Keratinocyte (primary cell): ENCODE measurements around the gene ZHX3. TPM values are rescaled to one million over a fixed set of nuclear protein-coding genes. Genes with fewer than 3 reads are reported as not detected.

Experiments
- DNase-seq: peaks from one replicate; pipeline ENCODE4 v3.0.0-alpha.2; 2011; ENCODE audit warnings: low read depth, missing footprints, low spot score
- FAIRE-seq: peaks from 2 replicates; lab custom pipeline; 2011; peaks lifted over from hg19 to GRCh38; lab: Jason Lieb, UNC
- H2AFZ ChIP-seq: 2 replicates; pipeline ENCODE4 v1.6.0; 2012; ENCODE audit warnings: low read length, control low read depth, inconsistent platforms; ENCODE audit not compliant: control insufficient read depth
- H3K27ac ChIP-seq: 2 replicates; pipeline ENCODE4 v1.5.1; 2011; ENCODE audit warnings: low read length; ENCODE audit not compliant: control insufficient read depth, insufficient read depth
- H3K27me3 ChIP-seq: 3 replicates; pipeline ENCODE4 v1.6.0; 2011; ENCODE audit warnings: low read length; ENCODE audit not compliant: control insufficient read depth, insufficient read depth; ENCODE audit errors: extremely low read depth
- H3K36me3 ChIP-seq, 2 experiments: 2 replicates in 1 of 2; 3 replicates in 1 of 2; pipeline ENCODE4 v1.5.1; 2011; ENCODE audit warnings: low read length in 2 of 2, mild to moderate bottlenecking in 1 of 2; ENCODE audit not compliant: control insufficient read depth in 2 of 2, insufficient read depth in 2 of 2; ENCODE audit errors: extremely low read depth in 1 of 2
- H3K4me1 ChIP-seq: 3 replicates; pipeline ENCODE4 v1.5.1; 2011; ENCODE audit warnings: low read length; ENCODE audit not compliant: control insufficient read depth, insufficient read depth; ENCODE audit errors: extremely low read depth
- H3K4me2 ChIP-seq: 3 replicates; pipeline ENCODE4 v1.6.0; 2011; ENCODE audit warnings: low read depth, low read length; ENCODE audit not compliant: control insufficient read depth, insufficient read depth; ENCODE audit errors: extremely low read depth
- H3K4me3 ChIP-seq, 3 experiments: fragments of 200-600 bp in 1 of 3; sonication (generic) in 1 of 3; 2 replicates in 2 of 3; 3 replicates in 1 of 3; pipeline ENCODE4 v1.5.1; 2011 to 2016; ENCODE audit warnings: low read length in 3 of 3, mild to moderate bottlenecking in 3 of 3, control low read depth in 2 of 3, inconsistent platforms in 1 of 3, low read depth in 1 of 3, mixed read lengths in 1 of 3, mixed run types in 1 of 3, moderate library complexity in 1 of 3; ENCODE audit not compliant: control insufficient read depth in 2 of 3, insufficient read depth in 2 of 3; ENCODE audit errors: extremely low read depth in 1 of 3
- H3K79me2 ChIP-seq: 2 replicates; pipeline ENCODE4 v1.6.0; 2012; ENCODE audit warnings: low read length; ENCODE audit not compliant: control insufficient read depth, insufficient read depth
- H3K9ac ChIP-seq: 3 replicates; pipeline ENCODE4 v1.6.0; 2011; ENCODE audit warnings: low read length; ENCODE audit not compliant: control insufficient read depth, insufficient read depth; ENCODE audit errors: extremely low read depth
- H3K9me1 ChIP-seq: 3 replicates; pipeline ENCODE4 v1.6.0; 2011; ENCODE audit warnings: low read length; ENCODE audit not compliant: control insufficient read depth, insufficient read depth; ENCODE audit errors: extremely low read depth
- H3K9me3 ChIP-seq: 2 replicates; pipeline ENCODE4 v1.5.1; 2012; ENCODE audit warnings: low read depth, low read length; ENCODE audit not compliant: control insufficient read depth
- H4K20me1 ChIP-seq: 3 replicates; pipeline ENCODE4 v1.6.0; 2011; ENCODE audit warnings: low read length; ENCODE audit not compliant: control insufficient read depth, insufficient read depth; ENCODE audit errors: extremely low read depth
- EZH2 ChIP-seq: IDR thresholded peaks from one replicate; pipeline ENCODE4 v1.6.1; 2012; ENCODE audit warnings: inconsistent platforms, mild to moderate bottlenecking, low read length, moderate library complexity
- dilution Hi-C: fragments of 300-500 bp; cut with MboI; formaldehyde crosslinking; loops from one replicate; pipeline ENCODE4 v1.7.0; 2020; ENCODE audit warnings: low sequenced_read_pairs; ENCODE audit not compliant: extremely low pct_ligation_motif_present
- polyA plus RNA-seq, 5 experiments: library from polyadenylated mRNA; depleted of rRNA in 3 of 5; stranded (reverse) in 3 of 5; stranded (forward) in 1 of 5; unstranded in 1 of 5; fragments of >200 nt; gene quantifications; 1 replicate in 1 of 5; 2 replicates in 3 of 5; 3 replicates in 1 of 5; pipeline versions ENCODE4 v1.2.1 to v1.2.3, GENCODE V29; 2011 to 2012; ENCODE audit warnings: missing spikeins in 2 of 5, low read depth in 1 of 5, low replicate concordance in 1 of 5
- TF ChIP-seq, protein P1 (sequence below), 3 experiments: IDR thresholded peaks in 1 of 3; conservative IDR thresholded peaks in 1 of 3; optimal IDR thresholded peaks in 1 of 3; 2 replicates in 2 of 3; 3 replicates in 1 of 3; pipeline versions ENCODE3 to v1.5.1; 2011; ENCODE audit warnings: low read length in 3 of 3, mild to moderate bottlenecking in 3 of 3, moderate library complexity in 2 of 3, control low read depth in 1 of 3, inconsistent platforms in 1 of 3; ENCODE audit not compliant: insufficient read depth in 2 of 3; ENCODE audit errors: extremely low read depth in 1 of 3

The ZHX3 gene
- polyA plus RNA-seq, 1 donor (not counting 4 experiments of a cell fraction or from before 2014, with no cell fraction given), result 16.5 TPM

- Histone ChIP-seq H3K9ac (no peak overlapping the region), H3K4me1 (no peaks in the 10 kb centered on the region), H3K27ac (no peak overlapping the region), H3K9me3 (no peaks in the 10 kb centered on the region), H3K4me3 (no peak overlapping the region), H3K4me2 (no peak overlapping the region), H3K9me1 (no peaks in the 10 kb centered on the region), H3K79me2 (no peaks in the 10 kb centered on the region), H3K36me3 (peaks cover 1 to 3% of the 10 kb centered on the region in 2 experiments), H3K27me3 (no peaks in the 10 kb centered on the region), H2AFZ (no peak overlapping the region), H4K20me1 (no peaks in the 10 kb centered on the region)
- no peak for DNase-seq
- FAIRE-seq, result no peak
- dilution Hi-C loops, result no loop called here
- no peak for TF ChIP-seq EZH2
- TF ChIP-seq, protein P1, sequence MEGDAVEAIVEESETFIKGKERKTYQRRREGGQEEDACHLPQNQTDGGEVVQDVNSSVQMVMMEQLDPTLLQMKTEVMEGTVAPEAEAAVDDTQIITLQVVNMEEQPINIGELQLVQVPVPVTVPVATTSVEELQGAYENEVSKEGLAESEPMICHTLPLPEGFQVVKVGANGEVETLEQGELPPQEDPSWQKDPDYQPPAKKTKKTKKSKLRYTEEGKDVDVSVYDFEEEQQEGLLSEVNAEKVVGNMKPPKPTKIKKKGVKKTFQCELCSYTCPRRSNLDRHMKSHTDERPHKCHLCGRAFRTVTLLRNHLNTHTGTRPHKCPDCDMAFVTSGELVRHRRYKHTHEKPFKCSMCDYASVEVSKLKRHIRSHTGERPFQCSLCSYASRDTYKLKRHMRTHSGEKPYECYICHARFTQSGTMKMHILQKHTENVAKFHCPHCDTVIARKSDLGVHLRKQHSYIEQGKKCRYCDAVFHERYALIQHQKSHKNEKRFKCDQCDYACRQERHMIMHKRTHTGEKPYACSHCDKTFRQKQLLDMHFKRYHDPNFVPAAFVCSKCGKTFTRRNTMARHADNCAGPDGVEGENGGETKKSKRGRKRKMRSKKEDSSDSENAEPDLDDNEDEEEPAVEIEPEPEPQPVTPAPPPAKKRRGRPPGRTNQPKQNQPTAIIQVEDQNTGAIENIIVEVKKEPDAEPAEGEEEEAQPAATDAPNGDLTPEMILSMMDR (optimal IDR thresholded peaks at IDR 0.05 in 1 of 3, IDR thresholded peaks at IDR 0.05 in 1 of 3, conservative IDR thresholded peaks at IDR 0.05 in 1 of 3; ENCODE audit: extremely low read depth in 1 of 3, insufficient read depth in 2 of 3, low read length in 3 of 3), result no peak
Measured at GRCh38 chr20:41268917-41269652, 48.4 kb downstream of the ZHX3 start.

GRCh38 chr20:41268402-41268801, 49.1 kb downstream of the ZHX3 start:
- TF ChIP-seq EZH2, result no peak
- TF ChIP-seq, protein P1 (optimal IDR thresholded peaks at IDR 0.05 in 1 of 3, IDR thresholded peaks at IDR 0.05 in 1 of 3, conservative IDR thresholded peaks at IDR 0.05 in 1 of 3; ENCODE audit: extremely low read depth in 1 of 3, insufficient read depth in 2 of 3, low read length in 3 of 3), result no peak
- H3K9me1 ChIP-seq, result no peaks in the 10 kb centered on the region
- peaks cover 1 to 3% of the 10 kb centered on the region in 2 experiments for H3K36me3 ChIP-seq
- no peaks in the 10 kb centered on the region for H3K4me1 ChIP-seq
- H2AFZ ChIP-seq, result no peak overlapping the region
- no peak overlapping the region for H3K4me2 ChIP-seq
- FAIRE-seq, result no peak
- no peaks in the 10 kb centered on the region for H3K9me3 ChIP-seq
- no peaks in the 10 kb centered on the region for H4K20me1 ChIP-seq
- H3K27ac ChIP-seq, result no peak overlapping the region
- H3K4me3 ChIP-seq, result no peak overlapping the region
- no peak overlapping the region for H3K9ac ChIP-seq
- dilution Hi-C loops, result no loop called here
- H3K27me3 ChIP-seq, result no peaks in the 10 kb centered on the region
- H3K79me2 ChIP-seq, result no peaks in the 10 kb centered on the region
- DNase-seq, result no peak
